GM19438 (cell line): ENCODE data around the gene ABHD15.

Experiments used
- ATAC-seq: cut with Tn5 transposase; IDR thresholded peaks from one replicate; pipeline ENCODE4 v1.9.1; 2021; ENCODE audit warnings: low read depth; ENCODE audit not compliant: unreplicated experiment

ABHD15 gene

GRCh38 chr17:29583324-29584248 lies 16.7 kb upstream of the ABHD15 start:
- ATAC-seq: no peak

- ATAC-seq: no peak
Measured at GRCh38 chr17:29582772-29583171, 15.9 kb upstream of the ABHD15 start.

- no peak for ATAC-seq
Measured at GRCh38 chr17:29582254-29582765, 15.5 kb upstream of the ABHD15 start.

GRCh38 chr17:29581583-29582253 lies 14.9 kb upstream of the ABHD15 start:
- ATAC-seq: no peak

- ATAC-seq: no peak
Measured at GRCh38 chr17:29579866-29580771, 13.3 kb upstream of the ABHD15 start.

- no peak for ATAC-seq
Measured at GRCh38 chr17:29578626-29579485, 12.0 kb upstream of the ABHD15 start.

- no peak for ATAC-seq
Measured at GRCh38 chr17:29577385-29578211, 10.8 kb upstream of the ABHD15 start.

- ATAC-seq: no peak
Measured at GRCh38 chr17:29577001-29577370, 10.1 kb upstream of the ABHD15 start.

GRCh38 chr17:29576214-29577000 lies 9.6 kb upstream of the ABHD15 start:
- ATAC-seq: no peak

- ATAC-seq: no peak
Measured at GRCh38 chr17:29575511-29576213, 8.8 kb upstream of the ABHD15 start.

- no peak for ATAC-seq
Measured at GRCh38 chr17:29574732-29575510, 8.1 kb upstream of the ABHD15 start.

- no peak for ATAC-seq
Measured at GRCh38 chr17:29573871-29574731, 7.3 kb upstream of the ABHD15 start.

- ATAC-seq: no peak
Measured at GRCh38 chr17:29573558-29573869, 6.7 kb upstream of the ABHD15 start.

- ATAC-seq: no peak
Measured at GRCh38 chr17:29572691-29573557, 6.1 kb upstream of the ABHD15 start.
